GM18870 (cell line): Measurements from ENCODE around the gene YIPF3.
"Not testable (repeated sequence)": the region's sequence is repeated elsewhere in the genome, so short reads cannot be mapped to it uniquely, and the experiment has no call there.

ENCODE experiments used
- ATAC-seq: cut with Tn5 transposase; IDR thresholded peaks from one replicate; pipeline ENCODE4 v1.9.1; 2021; ENCODE audit warnings: moderate library complexity; ENCODE audit not compliant: unreplicated experiment

Gene YIPF3

DNA sequence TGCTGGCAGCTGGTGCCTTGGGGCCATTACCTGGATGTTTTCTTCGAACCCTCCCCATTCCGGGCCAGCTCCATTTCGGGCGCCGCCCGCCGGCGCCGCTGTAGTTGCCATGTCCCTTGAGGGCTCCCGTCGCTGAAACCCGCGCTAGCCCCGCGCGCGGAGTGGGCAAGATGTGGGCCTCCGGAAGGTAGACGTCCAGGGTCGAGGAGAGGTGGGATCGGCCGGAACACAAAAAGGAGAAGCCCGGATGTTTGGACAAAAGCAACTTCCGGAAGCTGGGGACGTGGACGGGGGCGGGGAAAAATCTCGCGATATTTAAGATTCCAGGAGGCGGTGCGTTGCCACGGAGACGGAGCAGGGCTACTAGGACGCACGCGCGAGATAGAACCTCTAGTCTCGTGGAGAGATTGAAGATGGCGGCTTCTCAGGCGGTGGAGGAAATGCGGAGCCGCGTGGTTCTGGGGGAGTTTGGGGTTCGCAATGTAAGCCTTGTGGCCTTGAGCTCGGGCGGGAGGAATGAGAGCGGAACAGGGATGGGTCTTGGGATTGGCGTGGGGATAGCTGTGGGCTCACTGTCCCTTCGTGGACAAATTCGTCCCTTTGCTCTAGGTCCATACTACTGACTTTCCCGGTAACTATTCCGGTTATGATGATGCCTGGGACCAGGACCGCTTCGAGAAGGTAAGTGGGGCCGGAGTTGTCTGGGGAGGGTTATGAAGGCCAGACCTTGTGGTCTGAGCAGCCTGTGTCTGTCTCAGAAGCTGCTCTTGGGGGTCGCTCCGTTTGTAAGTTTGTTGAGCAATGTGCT lies at the start of gene YIPF3, which contains the start of gene POLR1C:
Gene YIPF3, minus strand, starts transcription at position 230 of the 808 bp plus-strand sequence. Its CDS starts 119 bp downstream, at position 111.
Gene POLR1C, plus strand, starts transcription at position 393 of the 808 bp plus-strand sequence. Its CDS starts 21 bp downstream, at position 414.
- peak; percentile 83 for ATAC-seq

DNA sequence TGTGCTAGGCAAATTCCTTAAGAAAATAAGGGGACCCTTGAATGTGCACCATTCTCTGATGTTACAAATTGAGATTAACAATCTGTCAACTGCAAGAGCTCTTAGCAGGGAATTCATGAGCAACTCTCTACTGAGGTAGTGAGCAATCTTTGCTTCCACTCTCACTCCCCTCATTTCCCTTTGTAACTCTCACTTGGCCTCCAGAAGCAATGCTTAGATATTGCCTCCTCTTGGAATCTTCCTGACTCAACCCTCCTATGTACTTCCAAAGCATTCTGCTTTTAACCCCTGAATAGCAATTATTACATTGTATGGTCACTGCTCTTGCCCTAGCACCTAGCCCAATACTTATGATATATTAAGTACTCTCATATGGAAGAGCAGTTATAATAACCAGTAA lies 42.6 kb upstream of the YIPF3 start:
- ATAC-seq: no peak

DNA sequence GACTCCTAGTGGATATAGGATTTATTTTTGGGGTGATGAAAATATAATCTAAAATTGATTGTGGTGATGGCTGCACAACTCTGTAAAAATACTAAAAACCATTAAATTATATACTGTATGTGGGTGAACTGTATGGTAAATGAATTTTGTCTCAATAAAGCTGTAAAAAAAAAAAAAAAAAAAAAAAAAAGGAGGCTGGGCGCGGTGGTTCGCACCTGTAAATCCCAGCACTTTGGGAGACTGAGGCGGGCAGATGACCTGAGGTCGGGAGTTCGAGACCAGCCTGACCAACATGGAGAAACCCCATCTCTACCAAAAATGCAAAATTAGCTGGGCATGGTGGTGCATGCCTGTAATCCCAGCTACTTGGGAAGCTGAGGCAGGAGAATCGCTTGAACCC lies 40.9 kb upstream of the YIPF3 start:
- not testable (repeated sequence) for ATAC-seq

DNA sequence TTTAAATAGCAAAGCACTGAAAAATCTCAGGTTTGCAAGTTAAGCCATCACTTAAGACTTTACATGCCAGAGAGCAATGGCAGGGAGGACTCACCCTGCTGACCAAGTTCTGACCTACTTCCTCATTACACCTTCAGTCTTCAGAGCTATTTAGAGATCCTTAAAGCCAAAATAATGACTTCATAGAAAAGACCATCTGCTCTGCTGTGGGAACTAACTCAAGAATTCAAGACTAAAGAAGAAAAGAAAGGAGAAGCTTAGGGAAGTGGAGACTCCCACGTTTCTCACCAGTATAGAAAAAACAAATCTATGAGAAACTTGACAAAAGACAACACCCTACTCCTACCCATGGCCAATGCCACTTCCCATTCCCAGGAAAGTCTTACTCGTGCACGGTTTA lies 30.5 kb upstream of the YIPF3 start:
- ATAC-seq: no peak

DNA sequence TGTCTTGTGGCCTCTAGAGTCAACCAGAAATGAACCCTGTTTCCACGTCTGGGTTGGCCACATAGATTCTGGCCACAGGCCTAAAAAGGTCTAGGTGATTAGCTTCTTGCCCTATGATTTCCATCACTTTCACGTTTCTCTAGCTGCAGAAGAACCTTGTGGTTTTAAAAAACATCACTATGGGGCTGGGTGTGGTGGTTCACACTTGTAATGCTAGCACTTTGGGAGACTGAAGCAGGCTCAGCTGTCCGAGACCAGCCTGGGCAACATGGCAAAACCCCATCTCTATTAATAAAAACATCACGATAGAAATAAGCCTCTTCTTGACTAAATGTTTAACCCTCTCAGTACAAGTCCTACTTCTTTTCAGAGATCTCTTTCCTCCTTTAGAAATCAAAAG lies 27.7 kb upstream of the YIPF3 start:
- ATAC-seq: no peak

DNA sequence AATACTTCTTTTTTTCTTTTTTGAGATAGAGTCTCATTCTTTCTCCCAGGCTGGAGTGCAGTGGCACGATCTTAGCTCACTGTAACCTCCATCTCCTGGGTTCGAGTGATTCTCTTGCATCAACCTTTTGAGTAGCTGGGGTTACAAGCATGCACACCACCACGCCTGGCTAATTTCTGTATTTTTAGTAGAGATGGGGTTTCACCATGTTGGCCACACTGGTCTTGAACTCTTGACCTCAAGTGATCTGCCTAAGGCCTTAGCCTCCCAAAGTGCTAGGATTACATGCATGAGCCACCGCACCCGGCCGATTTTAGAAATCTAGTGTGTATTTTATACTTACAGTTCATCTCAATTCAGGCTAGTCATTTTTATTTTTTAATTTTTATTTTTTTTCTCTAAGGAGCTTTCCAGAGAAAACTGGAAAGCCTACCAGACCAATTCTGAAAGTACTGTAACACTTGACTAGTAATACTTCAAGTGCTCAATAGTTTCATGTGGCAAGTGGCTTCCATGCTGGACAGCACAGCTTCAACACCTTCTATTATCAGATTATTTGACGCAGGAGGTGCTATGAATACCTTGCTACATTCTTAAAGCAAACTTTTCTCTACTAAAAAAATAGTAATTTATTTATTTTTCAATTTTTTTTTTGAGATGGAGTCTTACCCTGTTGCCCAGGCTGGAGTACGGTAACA lies 25.2 kb upstream of the YIPF3 start:
- ATAC-seq: no peak

DNA sequence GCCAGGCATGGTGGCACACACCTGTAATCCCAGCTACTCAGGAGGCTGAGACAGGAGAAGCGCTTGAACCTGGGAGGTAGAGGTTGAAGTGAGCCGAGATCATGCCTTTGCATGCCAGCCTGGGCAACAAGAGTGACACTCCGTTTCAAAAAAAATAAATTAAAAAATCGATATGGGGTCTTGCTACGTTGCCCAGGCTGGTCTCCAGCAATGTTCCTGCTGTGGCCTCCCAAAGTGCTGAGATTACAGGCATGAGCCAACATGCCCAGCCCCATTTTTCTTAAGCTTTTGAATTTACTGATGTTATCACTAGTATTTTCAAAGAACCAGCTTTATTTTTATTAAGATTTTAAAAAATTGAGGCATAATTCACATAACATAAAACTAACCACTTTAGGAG lies 23.8 kb upstream of the YIPF3 start:
- no peak for ATAC-seq

DNA sequence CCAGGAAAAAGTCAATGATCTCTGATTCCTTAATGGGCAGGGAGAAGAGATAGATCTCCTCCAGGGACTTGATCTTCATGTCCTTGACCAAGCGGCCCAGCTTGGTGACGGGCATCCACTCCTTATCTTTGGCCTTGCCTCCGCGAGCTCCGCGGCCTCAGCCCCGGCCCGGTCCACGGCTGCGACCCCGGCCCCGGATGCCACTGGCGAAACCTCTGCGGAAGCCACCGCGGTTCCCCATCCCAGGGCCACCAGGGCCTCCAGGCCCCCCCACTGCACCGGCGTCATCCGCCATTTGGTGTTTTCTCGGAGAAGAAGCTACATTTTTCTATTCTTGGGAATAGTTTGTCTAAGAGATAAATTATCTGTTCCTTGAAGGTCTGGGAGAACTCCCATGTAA lies 22.7 kb upstream of the YIPF3 start:
- ATAC-seq: not testable (repeated sequence)

DNA sequence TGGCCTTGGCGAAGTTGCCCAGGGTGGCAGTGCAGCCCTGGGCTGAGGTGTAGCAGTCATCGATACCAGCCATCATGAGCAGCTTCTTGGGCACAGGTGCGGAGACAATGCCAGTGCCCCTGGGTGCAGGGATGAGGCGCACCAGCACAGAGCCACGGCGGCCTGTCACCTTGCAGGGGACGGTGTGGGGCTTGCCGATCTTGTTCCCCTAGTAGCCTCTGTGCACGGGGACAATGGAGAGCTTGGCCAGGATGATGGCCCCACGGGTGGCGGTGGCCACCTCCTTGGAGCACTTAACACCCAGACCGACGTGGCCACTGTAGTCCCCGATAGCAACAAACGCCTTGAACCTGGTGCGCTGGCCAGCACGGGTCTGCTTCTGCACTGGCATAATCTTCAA lies 22.3 kb upstream of the YIPF3 start:
- not testable (repeated sequence) for ATAC-seq

DNA sequence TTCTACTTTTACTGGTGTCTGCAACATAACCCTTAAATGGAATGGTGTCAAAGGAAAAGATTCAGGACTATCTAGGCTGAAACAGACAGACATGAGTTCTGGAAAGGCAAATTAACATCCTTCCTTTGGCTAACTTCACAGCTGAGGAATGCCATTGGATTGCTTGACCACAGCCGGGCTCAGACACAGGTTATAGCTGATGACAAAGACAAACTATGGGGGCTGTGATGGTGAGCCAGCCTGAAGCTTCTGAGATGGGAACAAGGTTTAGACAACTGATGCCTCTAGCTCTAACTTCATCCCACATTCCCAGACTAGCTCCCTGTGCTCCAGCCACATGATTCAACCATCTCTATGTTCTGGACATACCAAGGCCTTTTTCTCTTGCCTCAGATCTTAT lies 15.5 kb upstream of the YIPF3 start:
- ATAC-seq: no peak

DNA sequence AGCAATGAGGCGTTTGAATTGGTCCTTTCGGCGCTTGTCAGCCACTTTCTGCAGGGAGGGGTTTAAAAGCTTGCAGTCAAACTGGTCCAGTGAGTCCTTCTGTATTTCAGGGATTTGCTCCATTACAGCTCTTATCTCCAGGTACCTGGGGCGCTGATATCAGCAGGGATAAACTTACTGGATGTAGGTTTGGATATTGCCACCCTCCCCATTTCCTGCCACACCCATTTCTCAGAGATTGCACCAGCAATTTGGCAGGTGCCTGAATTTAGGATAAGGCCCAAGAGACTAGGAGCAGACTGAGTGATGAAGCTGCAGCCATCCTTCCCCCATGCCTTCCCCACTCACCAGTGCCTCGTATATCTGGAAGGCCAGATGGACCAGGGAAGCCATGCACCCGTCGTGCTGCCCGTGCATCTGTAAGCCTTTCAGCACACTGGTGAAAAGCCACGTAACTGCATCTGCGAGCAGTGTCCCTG lies 7.8 kb upstream of the YIPF3 start:
- no peak for ATAC-seq

DNA sequence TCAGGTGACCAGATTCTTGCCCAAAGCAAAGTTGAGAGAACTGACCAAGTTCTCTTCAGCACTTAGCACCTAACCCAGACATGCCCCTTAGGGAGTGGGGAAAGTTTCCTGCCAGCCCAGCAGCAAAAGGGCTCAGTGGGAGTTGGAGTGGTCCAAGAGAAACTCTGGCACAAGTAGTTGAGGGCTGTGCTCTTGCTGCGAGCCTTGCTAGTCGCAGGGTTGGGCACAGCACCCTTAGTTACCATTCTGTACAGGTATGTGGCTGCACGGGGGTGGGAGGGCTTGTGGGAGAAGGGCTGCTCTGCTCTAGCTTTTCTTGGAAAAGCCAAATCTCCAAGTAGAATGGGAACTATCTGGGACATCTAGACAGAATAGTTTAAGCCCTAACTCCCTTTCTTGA lies 6.6 kb upstream of the YIPF3 start:
- ATAC-seq: no peak

DNA sequence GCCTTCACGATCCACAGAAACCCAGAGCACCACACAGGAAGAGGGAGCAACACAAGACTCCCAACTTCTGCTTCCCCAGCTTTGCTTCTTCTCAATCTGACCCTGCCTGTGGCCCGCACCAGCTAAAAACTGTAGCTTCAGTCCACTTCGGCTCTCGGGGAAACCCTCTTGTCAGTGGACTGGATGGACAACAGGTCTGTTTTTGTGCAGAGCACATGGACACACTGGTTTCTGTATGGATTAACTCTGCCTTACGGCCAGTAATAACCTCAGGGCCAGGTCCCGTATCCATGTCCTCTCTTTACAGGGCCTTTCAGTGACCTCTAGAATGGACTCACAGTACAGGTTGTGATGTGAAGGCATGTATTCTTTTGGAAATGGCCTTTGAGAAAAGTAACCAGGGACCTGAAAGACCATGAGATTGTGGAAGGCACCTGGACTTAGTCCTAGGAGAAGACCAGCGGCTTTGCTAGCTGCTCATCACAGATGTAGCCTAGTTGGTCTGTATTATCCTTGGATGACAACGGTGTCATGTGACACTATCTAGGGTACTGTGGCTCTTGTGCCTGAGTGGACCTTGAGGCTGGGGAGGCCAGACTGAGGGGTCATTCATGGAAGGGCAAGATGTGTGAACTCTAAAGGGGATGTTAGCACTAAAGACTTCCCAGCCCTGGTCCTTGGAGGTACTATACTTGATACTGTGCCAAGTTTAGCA lies 6.0 kb upstream of the YIPF3 start:
- no peak for ATAC-seq

DNA sequence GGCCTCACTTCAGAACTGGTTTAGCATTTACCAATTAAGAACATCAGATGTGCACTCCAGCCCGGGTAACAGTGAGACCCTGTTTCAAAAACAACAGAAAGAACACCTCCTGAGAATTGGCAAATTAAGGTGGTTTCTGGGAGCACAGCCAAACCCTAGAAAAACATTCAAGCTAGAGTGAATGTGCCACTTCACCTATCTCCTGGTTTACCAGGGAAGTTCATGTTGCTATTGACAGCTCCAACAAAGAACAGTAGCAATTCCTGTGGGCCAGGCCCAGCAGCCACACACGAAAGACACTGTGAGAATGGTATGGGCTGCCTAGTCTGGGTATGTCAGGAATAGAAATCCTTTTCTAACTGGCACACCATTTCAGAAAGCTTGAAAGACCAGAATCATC lies 5.1 kb upstream of the YIPF3 start:
- no peak for ATAC-seq

DNA sequence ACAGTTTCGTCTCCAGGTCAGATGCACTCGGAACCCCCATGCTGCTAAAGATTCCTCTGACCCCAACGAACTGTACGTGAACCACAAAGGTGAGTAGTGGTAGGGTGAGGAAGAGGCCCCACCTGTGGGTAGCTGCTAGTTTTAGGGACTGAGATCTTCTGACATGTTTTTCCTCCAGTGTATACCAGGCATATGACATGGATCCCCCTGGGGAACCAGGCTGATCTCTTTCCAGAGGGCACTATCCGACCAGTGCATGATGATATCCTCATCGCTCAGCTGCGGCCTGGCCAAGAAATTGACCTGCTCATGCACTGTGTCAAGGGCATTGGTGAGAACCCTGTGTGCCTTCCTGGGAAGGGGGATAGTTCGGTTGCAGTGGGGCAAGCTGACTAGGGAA lies 3.4 kb upstream of the YIPF3 start:
- ATAC-seq: no peak

DNA sequence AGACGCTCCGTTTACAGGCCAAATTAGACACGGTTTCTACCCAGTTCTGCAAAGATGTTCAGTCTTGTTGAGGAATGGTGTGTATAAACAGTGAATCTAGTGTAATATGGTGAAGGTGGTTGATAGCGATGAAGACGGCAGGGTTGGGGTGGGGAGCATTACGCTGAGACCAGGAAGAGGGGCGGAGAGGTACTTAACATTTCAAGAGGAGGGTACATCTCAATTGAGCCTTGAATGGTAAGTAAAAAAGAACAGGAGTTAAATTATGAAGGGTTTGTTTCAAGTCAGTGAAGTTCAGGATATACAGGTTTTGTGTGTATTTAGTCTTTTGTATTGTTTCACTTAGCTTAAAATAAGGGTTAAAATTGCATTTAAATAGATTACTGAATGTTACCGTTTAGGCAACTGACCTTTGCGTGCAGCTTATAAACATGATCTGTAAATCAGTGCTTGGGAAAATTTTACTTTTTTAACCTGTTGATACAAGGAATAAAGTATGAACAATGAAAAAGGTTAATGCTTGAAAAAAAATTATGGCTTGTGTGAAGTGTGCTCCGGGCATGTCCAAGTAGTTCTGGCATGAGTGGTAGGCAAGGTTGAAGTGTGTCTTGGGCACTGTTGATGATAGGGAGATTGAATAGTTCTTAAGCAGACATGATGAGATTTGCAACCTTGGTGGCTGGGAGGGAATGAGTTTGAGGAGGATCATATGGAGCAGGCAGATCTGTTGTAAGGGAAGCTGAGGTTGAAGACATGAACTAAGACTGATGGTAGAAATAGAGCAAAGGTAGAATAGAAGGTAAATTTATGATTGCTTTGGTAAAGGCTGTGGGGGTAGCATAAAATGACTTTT lies 1.0 kb upstream of the YIPF3 start:
- ATAC-seq: no peak

DNA sequence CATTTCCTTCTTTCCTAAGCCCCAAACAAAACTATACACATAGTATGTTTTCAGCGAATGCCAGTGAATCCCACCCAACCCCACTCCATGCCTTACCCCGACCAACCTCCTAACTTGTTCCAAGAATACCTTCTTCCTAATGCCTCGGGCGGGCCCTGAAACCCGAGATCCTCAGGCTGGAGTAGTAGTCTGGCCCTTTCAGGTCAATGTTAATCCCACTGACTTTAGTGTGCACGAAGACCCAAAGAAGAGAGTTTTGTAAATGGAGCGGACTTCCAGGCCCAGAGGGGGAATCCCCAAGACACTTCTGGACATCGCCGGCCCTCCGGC lies 394 bp downstream of the YIPF3 start:
- ATAC-seq: no peak

DNA sequence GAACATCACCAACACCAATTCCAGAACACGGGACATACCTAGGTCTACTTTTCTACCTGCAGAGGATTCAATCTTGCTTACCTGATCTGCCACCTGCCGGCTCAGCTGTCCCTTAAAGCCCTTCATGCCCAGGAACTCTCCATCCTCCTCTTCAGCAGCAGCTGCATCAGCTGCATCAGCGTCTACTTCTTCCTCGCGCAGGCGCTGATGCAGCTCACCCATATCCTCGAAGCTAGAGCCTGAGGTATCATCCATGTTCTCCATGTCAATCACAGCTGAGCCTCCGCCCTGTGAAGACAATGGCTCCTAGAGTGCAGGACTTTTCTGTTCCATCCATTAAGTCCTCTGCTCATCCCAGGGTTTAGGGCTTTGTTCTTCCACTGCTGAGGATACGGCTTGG lies 918 bp downstream of the YIPF3 start:
- no peak for ATAC-seq

DNA sequence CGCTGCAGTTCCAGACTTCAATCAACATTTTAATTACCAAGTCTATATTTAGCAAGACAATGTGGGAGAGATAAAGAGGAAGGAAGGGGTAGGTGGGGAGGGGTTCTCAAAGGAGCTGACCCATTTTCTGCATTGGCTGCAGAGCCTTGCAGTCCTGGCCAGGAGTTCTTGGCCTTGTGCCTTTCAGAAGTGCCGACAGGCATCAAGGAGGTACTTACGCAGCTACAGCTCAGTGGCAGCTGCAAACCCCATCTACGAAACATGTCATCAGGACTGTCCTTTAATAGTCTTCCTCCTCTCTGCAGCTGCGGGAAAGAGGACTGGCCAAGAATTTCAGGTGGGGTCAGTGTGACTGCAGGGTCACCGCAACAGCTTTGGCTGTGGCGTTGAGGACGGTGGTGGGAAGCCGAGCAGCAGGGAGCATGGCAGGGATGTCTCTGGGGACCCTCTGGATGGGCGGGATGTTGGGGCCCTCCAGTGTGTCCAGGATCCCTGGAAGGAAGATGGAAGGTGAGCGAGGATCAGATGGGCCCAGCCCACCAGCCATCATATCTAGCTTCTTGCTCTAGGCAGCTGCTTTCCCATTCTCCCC lies 4.8 kb downstream of the YIPF3 start:
- no peak for ATAC-seq

DNA sequence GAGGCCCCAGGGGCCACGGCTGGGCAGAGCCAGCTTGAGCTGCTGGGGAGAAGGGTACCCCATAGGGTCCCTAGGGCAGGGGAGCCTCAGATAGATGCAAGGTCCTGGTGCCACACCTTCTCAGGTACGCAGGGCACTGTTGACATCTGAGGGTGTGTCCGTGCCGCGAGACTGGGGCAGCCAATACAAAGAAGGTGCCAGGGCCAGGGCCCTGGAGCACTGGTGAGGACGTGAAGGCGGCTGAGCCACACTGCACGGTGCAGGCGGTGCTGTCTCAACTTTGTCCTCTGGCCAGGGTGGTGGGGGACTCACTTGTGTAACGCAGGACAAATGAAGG lies 5.9 kb downstream of the YIPF3 start:
- ATAC-seq: no peak
